Stimulated activated CD4-positive, alpha-beta T cell treated with anti-CD3 and anti-CD28 coated beads, Interleukin-1b, Interleukin-23, amount 100 ng/mL, for 4 hours (primary cell): ENCODE results near the gene CDH8.
"Not testable (repeated sequence)": the region's sequence is repeated elsewhere in the genome, so short reads cannot be mapped to it uniquely, and the experiment has no call there.

ENCODE experiments used
- DNase-seq, 2 donors: peaks; one replicate each; pipeline ENCODE4 v3.0.0-alpha.2; 2020; ENCODE audit warnings: low read depth in 2 of 2

CDH8 gene

DNA sequence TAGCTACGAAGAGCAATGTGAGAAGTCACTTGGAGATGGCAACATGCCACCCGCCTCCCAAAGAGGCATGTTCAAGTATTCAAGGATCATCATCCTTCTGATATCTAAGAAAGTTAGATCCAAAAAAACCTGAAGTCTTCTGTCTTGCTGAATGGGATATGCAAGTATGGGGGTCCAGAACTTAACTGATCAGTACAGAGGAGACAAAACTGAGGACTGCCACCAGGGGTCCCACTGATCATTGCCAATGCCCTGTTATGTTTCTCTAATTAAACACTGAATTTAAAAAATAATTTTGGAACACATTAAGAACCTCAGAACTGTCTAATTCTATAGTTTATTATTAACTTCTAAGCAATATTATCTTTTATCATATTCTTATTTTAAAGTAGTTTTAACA is 99.7 kb downstream of the CDH8 start:
- DNase-seq = no peak

DNA sequence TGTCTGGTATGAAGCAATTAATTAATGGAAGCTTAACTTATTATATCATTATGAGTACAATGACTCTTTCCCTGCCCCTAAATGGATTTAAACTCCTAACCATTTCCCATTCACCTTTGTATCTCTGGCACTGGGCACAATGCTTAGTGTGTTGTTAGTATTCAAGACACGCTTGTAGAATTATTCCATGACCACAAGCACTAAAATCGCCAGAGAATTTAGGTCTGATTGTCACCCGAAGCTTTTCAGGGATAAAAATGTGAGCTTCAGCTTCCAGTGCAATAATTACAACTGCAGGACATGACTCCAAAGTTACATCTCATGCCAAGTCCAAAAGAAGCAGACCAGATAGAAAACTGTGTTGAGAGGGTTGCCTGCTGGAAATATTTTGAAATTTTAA is 101.6 kb downstream of the CDH8 start:
- DNase-seq = no peak

DNA sequence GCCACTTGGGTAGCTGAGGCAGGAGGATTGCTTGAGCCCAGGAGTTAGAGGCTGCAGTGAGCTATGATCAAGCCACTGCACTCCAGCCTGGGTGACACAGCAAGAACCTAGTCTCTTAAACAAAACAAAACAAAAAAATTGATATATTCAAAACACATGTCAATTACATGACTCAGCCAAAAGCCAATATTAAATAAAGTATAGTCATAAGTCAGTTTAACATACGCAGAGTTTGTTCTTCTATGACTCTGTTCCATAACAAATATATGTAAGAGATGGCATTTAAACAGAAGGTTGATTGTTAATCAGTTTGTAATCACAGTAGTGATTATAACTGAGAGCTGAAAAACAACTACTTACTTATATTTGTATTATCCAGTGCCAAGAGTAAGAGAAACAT is 106.5 kb downstream of the CDH8 start:
- no peak for DNase-seq

DNA sequence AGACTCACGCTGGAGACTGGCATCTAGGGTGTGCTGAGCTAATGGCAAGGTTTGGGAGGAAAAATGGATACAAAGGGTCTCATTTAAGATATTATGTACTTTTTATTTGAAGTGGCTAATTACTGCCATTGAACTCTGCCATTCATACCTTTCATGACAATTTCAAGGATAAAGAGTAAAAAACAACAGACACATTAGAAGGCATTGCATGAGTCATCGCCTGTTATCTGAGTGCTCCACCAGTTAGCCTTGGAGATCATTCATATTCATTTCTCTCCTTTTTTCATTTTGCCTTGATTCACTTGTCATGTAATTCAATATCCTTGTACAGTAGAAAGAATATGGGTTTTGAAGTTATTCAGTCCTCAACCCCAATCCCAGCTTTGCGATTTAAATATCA is 109.5 kb downstream of the CDH8 start:
- no peak for DNase-seq

DNA sequence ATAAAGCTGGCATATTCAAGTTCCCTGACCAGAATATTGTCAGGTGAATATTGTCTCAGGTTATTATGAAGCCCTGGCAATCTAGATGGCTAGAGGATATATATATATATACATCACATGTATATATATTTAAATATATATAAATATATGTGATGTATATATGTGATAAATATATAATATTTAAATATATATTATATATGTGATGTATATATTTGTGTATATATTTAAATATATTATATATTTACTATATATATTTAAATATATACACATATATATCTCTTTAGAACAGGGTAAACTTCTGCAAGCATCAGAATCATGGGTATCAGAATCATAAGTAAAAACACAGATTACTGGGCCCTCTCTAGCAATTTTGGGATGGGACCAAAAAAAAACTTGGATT is 112.6 kb downstream of the CDH8 start:
- no peak for DNase-seq

DNA sequence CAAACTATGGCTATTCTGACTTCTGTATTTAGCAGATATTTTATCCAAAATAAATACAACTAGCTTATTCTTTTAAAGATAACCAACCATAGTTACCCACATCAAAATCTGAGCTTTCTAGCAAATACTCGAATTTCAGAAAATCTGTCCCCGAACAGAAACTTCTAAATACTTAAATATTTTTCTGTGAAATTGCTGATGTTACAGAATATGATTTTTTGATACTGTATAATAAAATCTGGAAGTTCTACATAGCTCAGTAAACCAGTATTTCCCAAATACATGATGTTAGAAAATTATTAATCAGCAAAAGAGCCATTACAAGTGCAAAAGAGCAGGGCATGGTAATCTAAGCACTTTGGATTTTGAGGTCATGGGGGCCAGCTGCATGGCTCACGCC is 114.9 kb downstream of the CDH8 start:
- DNase-seq = no peak

DNA sequence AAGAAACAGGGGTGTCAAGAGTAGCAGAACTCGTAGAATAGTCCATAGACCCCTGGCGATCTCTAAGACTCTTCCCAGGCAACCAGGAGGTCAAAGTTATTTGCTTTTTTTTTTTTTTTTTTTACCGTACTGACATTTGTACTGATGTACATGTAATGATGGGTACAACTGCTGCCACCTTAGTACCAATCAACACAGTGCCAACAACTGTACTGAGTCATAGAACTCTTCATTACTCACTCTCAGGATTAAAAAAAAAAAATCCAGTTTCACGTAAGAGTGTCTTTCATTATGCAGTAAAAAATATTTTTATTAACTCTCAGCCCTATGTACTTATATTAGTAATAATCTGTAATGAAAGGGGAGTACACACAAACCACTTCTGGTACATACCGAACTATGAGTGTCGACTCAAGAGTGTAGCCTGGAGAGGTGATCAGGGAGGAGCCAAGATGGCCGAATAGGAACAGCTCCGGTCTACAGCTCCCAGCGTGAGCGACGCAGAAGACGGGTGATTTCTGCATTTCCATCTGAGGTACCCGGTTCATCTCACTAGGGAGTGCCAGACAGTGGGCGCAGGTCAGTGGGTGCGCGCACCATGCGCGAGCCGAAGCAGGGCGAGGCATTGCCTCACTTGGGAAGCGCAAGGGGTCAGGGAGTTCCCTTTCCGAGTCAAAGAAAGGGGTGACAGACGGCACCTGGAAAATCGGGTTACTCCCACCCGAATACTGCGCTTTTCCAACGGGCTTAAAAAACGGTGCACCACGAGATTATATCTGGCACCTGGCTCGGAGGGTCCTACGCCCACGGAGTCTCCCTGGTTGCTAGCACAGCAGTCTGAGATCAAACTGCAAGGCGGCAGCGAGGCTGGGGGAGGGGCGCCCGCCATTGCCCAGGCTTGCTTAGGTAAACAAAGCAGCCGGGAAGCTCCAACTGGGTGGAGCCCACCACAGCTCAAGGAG is 118.1 kb downstream of the CDH8 start:
- DNase-seq = not testable (repeated sequence)

DNA sequence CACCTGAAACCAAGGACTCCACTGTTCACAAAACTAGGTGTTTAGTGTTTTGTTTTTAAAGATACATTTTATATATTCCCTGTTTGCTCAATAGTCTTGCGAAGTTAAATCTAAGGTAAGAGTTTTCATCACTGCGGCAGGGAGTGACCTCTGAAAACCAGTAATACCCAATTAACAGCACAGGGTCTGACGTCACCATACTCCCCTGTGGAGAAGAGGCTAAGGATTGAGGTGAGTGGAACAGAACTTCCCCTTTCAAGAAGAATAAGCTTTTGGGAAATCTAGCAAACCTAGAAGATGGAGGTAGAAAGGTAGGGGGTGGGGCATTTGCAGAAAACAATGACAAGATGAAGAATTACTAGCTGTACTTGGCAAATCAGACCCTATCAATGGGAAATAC is 120.7 kb downstream of the CDH8 start:
- DNase-seq = no peak

DNA sequence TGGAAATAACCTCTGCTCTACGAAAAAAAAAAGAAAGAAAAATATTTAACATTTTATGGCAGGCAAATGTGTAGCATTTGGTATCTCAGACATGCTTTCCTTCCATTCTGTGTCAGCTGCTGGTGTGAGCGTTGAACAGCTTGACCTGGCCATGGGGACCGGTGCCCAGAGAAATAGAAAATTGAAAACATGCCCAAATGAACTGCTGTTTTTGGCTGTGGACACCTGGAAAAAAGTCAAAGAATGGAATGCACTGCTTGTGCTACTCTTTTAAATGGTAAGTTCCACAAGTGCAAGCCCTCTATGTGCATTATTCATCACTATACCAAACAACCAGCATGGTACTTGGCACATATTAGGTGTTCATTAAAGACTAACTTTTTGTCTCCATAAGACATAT is 127.2 kb downstream of the CDH8 start:
- DNase-seq = no peak

DNA sequence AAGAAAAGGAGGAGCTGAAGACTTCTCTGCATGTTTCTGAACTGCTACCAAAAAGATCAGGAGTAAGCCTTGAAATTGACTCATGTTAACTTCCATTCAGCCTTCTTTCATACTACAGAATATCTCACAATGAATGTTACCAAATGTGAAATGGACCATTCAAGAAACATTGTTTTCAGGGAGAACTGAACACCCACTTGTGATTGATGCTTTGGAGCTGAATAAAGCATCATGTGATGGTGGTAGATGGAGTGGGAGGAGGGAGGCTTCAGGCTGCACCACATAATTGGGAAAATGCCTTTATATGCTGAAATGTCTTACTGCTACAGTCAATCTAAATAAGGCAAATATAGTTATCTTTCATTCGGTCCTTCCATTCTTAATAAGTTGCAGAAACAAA is 127.8 kb downstream of the CDH8 start:
- DNase-seq = no peak

DNA sequence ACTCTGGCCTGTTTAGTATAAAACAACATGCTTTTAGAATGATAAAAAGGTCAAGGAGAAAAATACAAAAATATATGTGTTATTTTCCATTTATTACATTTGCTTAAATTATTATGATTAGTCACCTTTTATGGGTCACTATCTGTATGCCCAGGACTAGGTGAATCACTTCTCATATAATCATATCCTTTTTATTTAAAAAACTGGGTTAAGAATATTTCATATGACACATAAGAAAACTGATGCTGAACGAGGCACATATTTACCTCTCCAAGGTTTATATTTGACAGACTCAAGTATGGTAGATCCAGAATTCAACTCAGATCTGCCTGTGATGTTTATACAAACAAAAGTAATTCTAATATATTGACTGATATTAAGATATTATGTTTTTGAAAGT is 134.5 kb downstream of the CDH8 start:
- DNase-seq = no peak

DNA sequence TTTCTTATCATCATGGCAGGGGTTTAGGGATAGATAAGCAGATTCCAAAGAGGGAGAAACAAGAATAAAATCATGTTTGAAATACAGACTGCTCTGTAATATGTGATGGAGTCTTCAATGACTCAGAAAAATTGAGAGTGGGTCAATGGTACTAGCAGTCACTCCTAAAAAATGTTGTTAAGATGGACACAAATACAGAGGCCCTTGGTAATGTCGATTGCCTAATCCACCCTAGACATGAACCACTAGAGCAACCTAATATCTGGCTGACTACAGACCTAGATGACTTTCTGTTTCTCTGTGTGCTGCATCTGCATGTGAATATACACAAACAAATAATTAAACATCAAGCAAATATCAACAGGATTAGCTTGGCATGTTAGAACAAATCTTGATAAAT is 135.8 kb downstream of the CDH8 start:
- no peak for DNase-seq

DNA sequence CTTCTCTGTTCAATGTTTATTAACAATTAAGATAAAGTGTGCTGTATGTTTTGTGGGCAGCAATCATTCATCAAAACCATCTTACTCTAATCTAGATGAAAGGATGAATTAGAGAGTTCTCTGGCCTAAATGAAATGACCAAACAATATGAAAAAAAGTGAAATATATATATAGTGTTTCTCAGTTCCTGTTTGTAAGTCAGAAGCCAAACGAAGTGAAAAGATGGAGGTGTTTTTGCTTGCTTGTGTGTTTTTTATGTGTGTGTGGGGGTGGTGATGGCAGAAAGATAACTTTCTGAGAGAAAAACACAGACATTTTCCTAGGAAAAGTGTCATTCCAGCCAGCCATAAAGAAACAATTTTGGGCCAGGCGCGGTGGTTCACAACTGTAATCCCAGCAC is 138.6 kb downstream of the CDH8 start:
- no peak for DNase-seq

DNA sequence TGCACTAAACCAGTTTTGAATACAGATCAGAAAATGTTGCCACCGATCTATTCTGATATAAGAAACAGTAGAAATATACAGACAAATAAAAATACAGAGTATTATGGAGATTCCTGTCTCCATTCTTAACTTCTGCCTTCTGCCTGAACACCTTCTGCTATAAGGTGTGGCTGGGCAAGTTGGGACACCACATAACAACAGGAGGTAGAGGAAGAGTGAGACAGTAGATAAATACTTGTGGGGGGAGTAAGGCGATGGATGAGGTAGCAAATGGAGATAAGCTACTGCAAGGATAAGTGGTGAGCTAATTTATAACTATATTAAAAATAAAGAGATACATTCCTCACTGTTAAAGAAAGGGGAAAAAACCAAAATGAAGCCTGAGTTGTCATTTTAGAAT is 143.7 kb downstream of the CDH8 start:
- DNase-seq = no peak

DNA sequence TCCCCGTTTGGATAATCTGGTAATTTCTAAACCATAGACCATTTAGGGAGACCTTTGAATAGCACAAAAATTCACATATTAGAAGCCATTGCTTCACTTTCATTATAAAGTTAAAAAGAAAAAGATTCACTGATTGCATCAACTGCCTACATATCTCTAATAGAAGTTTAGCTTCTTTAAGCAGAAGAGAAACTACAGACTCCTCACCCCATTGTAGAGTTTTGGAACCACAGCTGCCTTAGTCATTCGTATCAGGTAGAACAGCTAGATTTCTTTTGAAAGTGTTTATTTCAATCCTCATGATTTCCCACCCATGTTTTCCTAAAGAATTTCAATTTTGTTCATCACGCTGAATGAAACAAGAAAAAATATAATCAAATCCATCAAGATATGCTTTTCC is 144.8 kb downstream of the CDH8 start:
- DNase-seq = no peak

DNA sequence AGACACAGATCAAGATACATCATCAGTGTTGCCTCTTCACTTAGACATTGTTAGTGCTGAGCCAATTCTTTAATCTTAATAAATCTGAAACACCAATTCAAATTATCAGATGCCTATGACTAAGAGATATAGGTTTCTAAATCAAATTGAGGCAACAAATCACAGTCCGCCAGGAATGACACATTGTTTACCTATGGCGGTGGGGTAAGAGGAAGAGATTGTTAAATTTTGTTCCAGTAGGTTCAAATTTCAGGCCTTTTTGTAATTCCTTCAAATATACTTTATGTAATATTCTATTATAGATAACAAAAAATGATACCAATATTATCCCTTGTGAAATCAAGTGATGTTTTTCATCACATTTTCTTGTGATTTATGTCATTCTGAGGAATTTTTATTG is 145.9 kb downstream of the CDH8 start:
- no peak for DNase-seq

DNA sequence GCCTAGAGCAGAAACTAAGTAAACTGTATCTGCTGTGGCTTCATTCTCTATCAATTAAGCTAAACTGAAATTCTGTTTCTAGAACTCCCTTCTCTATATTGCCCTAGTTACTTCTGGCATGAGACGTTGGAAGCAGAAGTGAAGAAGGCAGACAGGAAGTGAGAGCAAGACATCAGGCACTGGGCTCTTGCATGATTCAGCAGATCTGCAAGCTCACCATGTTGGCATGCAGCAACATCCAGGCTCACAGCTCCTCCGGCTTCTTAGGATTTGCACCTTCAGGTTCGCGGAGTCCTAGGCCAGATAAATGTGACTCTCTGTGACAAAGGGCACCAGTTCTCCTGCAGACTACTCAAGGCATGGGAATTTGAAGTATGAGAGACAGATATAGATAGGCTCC is 148.3 kb downstream of the CDH8 start:
- no peak for DNase-seq

DNA sequence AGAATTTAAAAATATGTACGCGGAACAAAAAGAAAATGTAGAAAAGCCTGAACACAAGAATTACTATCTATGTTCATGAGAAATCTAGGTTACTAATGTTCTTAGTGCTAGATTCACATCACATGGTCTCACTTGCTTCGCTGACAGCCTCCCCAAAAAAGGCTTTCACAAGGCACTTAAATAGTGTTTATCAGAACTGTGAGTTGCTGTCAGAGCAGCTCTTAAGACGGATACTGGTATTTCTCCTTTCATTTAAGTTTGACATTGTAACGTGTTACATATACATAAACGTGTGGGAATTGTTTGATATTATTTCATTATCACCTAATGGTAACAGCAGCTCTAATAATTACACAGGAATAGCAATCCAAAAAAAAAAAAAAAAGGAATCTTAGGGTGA is 150.9 kb downstream of the CDH8 start:
- no peak for DNase-seq

DNA sequence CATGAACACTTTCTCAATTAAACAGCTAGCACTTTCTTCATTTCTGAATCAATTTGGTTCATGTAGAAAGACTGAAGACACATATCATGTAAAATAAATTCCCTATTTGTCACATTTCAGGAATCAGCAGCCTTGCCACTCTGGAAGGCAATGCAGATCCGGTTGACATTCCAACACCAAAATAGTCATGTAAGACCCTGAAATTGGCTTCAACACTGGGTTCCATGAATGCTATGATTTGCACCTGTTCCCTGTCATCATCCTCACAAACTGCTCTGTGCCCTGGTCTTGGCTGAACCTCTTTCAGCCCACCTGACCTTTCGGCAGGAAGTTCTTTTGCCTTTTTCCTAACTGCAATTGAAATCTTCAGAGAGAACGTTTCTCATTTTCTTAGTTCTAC is 156.9 kb downstream of the CDH8 start:
- DNase-seq = no peak

DNA sequence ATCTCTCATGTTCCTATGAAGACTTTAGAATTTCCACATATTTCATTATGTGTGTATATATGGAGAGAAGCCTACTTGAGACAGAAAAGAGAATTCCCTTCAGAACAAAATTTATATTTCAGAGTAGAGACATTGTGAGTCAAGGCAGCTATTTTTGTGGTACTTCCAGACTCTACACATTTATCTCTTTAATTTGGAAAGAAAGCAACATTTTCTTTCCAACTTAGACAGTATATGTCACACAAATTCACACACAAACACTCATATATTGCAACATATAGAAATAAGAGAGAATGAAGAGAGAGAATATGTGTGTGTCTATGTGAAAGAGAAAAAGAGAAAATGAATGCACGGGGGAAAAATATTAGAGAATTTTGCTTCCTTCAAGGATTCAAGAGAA is 158.8 kb downstream of the CDH8 start:
- no peak for DNase-seq

DNA sequence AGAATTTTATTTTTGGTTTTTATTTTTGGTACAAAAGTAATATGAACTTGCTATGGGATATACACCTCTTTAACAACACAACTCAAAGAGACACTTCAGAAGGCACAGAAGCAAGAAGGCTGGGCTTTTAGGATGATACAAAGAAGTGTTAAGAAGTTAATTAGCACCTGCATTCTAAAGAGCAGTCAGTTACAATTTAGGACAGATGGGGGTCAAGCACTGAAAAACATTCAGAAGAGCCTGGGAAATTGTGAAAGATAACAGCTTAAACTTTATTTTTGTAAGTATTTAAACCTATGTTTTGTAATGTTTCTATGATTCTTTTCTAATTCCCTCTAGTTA is 163.5 kb downstream of the CDH8 start:
- no peak for DNase-seq

DNA sequence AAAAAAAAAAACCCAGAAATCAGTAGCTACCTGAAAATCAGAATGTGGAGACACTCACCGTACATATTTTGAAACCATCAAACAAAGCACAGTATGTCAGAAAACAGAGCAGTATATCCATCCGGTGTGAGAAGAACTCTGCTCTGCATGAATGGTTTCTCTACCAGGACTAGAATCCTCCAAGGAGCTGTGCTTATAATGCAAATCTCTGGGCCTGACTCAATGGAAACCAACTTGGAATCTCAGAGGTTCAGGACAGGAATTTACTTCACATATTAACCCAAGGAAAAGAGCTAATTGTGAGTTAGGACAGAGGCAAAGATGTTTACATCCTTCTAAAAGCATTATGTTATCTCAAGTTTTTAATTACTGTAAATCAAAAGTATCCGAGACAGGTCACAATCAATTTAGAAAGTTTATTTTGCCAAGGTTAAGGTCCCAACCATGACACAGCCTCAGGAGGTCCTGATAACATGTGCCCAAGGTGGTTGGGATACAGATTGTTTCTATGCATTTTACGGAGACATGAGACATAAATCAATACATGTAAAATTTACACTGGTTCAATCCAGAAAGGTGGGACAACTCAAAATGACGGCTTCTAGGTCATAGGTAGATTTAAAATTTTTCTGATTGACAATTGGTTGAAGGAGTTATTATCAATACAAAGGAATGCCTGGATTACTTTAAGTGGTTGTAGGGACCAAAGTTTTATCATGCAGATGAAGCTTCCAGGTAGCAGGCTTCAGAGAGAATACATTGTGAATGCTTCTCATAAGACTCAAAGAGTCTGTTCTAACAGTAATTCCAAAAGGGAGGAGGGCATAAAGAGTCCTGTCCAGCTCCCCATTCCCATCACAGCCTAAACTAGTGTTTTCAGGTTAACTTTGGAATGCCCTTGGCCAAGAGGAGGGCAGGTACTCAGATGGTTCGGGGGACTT is 164.1 kb downstream of the CDH8 start:
- no peak for DNase-seq
